Measurements from ENCODE around the gene TBX1. TPM values are rescaled to one million over a fixed set of nuclear protein-coding genes. Genes with fewer than 3 reads are reported as not detected.

Gene TBX1
- total RNA-seq, 4 donors from 2014 or later: 1.0 to 23.2 (median 5.8) TPM

- H3K9me3 ChIP-seq: no peaks in the 10 kb centered on the region
- H3K4me3 ChIP-seq: no peak overlapping the region
- no peak overlapping the region for H3K27ac ChIP-seq
- TF ChIP-seq POLR2A (IDR thresholded peaks at IDR 0.05) (no peak), CTCF (IDR thresholded peaks at IDR 0.05) (no peak)
- H3K27me3 ChIP-seq: no peaks in the 10 kb centered on the region
- intact Hi-C loops (cut with DNase I; ENCODE audit: low total_unique reads): no loop called here
- H3K36me3 ChIP-seq: no peaks in the 10 kb centered on the region
- no peaks in the 10 kb centered on the region for H3K4me1 ChIP-seq
- no peak for DNase-seq
Observed at GRCh38 chr22:19784384-19785175, 24.0 kb downstream of the TBX1 start.

GRCh38 chr22:19785461-19786263 is 25.1 kb downstream of the TBX1 start:
- Histone ChIP-seq H3K9me3 (no peaks in the 10 kb centered on the region), H3K27ac (no peak overlapping the region), H3K27me3 (no peaks in the 10 kb centered on the region), H3K4me1 (no peaks in the 10 kb centered on the region), H3K4me3 (no peak overlapping the region), H3K36me3 (no peaks in the 10 kb centered on the region)
- no peak for DNase-seq
- intact Hi-C loops (cut with DNase I; ENCODE audit: low total_unique reads): no loop called here
- no peak for TF ChIP-seq POLR2A (IDR thresholded peaks at IDR 0.05)
- no peak for TF ChIP-seq CTCF (IDR thresholded peaks at IDR 0.05)

GRCh38 chr22:19786264-19786585 is 25.6 kb downstream of the TBX1 start:
- intact Hi-C loops (cut with DNase I; ENCODE audit: low total_unique reads): no loop called here
- Histone ChIP-seq H3K4me1 (no peaks in the 10 kb centered on the region), H3K27ac (no peak overlapping the region), H3K27me3 (no peaks in the 10 kb centered on the region), H3K9me3 (no peaks in the 10 kb centered on the region), H3K36me3 (no peaks in the 10 kb centered on the region), H3K4me3 (no peak overlapping the region)
- TF ChIP-seq CTCF (IDR thresholded peaks at IDR 0.05) (no peak), POLR2A (IDR thresholded peaks at IDR 0.05) (no peak)
- DNase-seq: no peak

- no peaks in the 10 kb centered on the region for H3K36me3 ChIP-seq
- H3K27me3 ChIP-seq: no peaks in the 10 kb centered on the region
- no peak overlapping the region for H3K4me3 ChIP-seq
- no peak overlapping the region for H3K27ac ChIP-seq
- TF ChIP-seq CTCF (IDR thresholded peaks at IDR 0.05): no peak
- no peak for TF ChIP-seq POLR2A (IDR thresholded peaks at IDR 0.05)
- no peak for DNase-seq
- H3K9me3 ChIP-seq: no peaks in the 10 kb centered on the region
- intact Hi-C loops (cut with DNase I; ENCODE audit: low total_unique reads): no loop called here
- no peaks in the 10 kb centered on the region for H3K4me1 ChIP-seq
Observed at GRCh38 chr22:19786959-19787848, 26.6 kb downstream of the TBX1 start.

Measured in uterus (tissue), 4 donors.